Prostate gland (tissue), 2 donors: ENCODE measurements around the gene TMX2.

ENCODE experiments used
- POLR2A ChIP-seq: fragments of 450-650 bp; IDR thresholded peaks from one replicate; pipeline ENCODE4 v1.6.1; 2016; ENCODE audit warnings: antibody characterized with exemption, mild to moderate bottlenecking
- POLR2AphosphoS5 ChIP-seq: sonication (generic); formaldehyde crosslinking; IDR thresholded peaks from one replicate; pipeline ENCODE4 v1.6.1; 2017; ENCODE audit warnings: antibody characterized with exemption
- TF ChIP-seq, protein P1 (sequence below), 4 experiments: fragments of 200-600 bp in 2 of 4; fragments of 450-650 bp in 2 of 4; sonication (generic) in 2 of 4; IDR thresholded peaks; 1 replicate in 3 of 4; 2 replicates in 1 of 4; pipeline ENCODE4 v1.5.1; 2016 to 2019; ENCODE audit warnings: antibody characterized with exemption in 4 of 4, mild to moderate bottlenecking in 2 of 4, moderate library complexity in 2 of 4

DNA sequence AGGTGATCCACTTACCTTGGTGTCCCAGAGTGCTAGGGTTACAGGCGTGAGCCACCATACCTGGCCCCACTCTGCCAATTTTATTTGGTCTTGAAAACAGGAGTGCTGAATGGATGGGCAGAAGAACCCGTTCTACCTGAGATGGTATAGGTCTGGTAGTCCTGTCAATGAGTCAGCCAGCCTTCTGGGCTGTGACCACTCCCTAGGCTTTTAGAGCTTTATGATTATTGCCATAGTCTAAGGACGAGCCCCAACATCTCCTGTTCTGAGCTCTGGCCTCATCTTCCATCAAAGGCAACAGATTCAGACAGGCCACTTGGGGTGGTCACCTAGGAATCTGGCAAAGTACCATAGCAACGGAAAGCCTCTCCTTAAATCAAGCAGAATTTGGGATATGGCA lies 33.0 kb upstream of the TMX2 start:
- TF ChIP-seq POLR2A, result no peak
- TF ChIP-seq, protein P1, sequence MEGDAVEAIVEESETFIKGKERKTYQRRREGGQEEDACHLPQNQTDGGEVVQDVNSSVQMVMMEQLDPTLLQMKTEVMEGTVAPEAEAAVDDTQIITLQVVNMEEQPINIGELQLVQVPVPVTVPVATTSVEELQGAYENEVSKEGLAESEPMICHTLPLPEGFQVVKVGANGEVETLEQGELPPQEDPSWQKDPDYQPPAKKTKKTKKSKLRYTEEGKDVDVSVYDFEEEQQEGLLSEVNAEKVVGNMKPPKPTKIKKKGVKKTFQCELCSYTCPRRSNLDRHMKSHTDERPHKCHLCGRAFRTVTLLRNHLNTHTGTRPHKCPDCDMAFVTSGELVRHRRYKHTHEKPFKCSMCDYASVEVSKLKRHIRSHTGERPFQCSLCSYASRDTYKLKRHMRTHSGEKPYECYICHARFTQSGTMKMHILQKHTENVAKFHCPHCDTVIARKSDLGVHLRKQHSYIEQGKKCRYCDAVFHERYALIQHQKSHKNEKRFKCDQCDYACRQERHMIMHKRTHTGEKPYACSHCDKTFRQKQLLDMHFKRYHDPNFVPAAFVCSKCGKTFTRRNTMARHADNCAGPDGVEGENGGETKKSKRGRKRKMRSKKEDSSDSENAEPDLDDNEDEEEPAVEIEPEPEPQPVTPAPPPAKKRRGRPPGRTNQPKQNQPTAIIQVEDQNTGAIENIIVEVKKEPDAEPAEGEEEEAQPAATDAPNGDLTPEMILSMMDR (IDR thresholded peaks at IDR 0.05), result no peak
- no peak for TF ChIP-seq POLR2AphosphoS5
